Left forelimb (tissue), 1 donor: ENCODE measurements around the gene CACNA2D2.
"Not testable (repeated sequence)": the region's sequence is repeated elsewhere in the genome, so short reads cannot be mapped to it uniquely, and the experiment has no call there.

ENCODE experiments used
- DNase-seq: peaks from one replicate; pipeline ENCODE4 v3.0.0-alpha.2; 2018; ENCODE audit warnings: low spot score

CACNA2D2 gene

GRCh38 chr3:50530001-50530970, 26.9 kb upstream of the CACNA2D2 start:
- DNase-seq = no peak

DNA sequence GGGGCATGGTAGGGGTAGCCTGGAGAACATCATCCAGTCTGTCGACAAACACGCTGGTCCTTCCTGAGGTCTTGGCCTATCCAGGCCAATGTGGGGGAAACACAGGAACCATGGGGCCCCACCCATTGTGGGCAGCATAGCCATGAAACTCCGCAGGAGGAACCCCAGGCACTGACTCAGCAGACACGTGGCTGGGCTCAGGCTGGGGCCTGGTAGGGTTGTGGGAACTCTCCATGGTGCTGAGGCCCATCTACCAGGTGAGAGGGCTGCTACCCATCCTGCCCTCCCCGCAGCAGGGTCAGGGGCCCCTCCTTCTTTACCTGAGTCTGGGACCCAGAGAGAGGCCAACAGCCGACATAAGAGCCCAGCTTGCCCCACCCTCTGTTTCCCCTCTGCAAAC, 22.6 kb upstream of the CACNA2D2 start:
- no peak for DNase-seq

- DNase-seq = no peak
These were observed 21.9 kb upstream of the CACNA2D2 start for GRCh38 chr3:50525191-50525910.

DNA sequence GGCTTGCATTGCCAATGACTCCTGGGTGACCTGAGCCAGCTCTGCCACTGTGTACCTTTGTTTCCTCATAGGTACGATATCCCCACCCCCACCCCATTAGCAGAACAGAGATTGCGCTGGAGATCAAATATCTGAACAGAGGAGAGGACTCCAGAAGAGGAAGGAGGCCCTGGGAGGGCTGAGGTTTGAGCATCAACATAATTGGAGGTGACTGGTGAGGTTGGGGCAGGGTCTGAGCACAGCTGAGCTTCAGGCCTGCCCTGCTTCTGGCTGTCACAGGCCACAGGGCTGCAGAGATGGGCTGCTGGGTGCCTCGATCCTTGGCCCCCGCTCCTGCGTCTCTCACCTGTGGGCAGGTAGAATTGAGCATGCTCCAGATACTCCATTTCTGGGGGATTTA, 21.3 kb upstream of the CACNA2D2 start:
- DNase-seq = no peak

DNA sequence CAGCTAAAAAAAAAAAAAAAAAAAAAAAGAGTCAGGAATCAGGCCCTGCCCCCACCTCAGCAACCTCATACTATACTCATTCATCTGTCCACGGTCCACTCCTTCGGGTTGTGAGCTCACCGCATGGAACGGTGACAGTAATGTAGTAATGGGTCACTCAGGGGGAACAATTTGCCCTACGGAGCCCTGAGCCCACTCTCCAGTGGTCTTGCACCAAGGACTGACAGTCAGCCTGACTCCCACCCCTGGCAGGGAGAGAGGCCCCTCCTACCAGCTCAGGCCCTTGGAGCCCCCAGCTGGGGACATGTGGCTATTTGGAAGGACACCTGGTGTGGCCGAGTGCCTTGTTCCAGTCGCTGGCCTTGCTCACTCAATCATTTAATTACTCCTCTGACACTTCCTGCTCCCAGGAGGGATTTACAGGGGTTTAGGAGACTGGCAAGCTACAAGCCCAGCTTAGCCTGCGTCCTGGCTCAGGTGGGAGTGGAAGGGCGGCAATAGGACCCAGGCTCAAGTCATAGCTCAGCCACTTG, 19.9 kb upstream of the CACNA2D2 start:
- DNase-seq = no peak

GRCh38 chr3:50521572-50521971, 18.1 kb upstream of the CACNA2D2 start:
- no peak for DNase-seq

- no peak for DNase-seq
These were observed 17.4 kb upstream of the CACNA2D2 start for GRCh38 chr3:50520849-50521248.

DNA sequence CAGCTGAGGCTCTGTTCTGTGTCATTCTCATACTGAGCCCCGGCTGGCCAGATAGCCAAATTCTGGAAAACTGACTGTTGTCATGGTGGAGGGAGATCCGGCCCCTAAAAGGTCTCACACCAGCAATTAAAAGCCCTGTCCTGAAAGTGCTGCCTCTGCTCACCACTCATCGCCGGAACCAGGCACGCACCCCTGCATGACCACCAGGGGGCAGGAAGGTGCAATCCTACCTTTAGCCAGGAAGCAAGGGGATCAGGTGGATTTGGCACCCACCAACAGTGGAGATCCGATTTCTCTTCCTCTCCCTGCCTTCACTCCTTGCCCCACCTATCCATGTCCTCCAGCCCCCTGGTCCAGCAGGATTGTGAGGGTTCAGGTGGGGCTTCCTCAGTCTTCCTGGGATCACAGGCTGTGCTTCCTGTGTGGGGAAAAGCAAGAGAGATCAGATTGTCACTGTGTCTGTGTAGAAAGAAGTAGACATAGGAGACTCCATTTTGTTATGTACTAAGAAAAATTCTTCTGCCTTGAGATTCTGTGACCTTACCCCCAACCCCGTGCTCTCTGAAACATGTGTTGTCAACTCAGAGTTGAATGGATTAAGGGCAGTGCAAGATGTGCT, 16.1 kb upstream of the CACNA2D2 start:
- DNase-seq = no peak

DNA sequence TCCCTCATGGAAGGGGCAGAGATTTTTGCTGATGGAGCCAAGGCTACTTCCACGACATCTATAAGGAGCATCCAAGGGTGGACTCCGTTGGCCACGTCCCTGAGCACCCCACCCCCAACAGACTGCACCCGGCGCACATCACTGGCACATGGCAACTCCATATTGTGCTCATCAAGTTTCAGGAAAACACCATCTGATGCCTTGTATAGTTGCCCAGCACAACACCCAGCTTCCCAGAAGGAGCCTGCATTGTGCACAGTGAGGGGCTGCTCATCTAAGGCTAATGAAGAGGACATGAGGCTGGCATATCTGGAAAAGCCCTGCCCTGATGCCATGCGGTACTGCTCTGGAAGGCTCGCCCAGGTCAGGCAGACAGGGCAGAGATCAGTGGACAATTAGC, 15.0 kb upstream of the CACNA2D2 start:
- no peak for DNase-seq

- DNase-seq = no peak
These were observed 14.3 kb upstream of the CACNA2D2 start for GRCh38 chr3:50517721-50518206.

- DNase-seq = no peak
These were observed 13.0 kb upstream of the CACNA2D2 start for GRCh38 chr3:50516440-50516871.

- no peak for DNase-seq
These were observed 12.4 kb upstream of the CACNA2D2 start for GRCh38 chr3:50515565-50516439.

GRCh38 chr3:50512908-50513307, 9.5 kb upstream of the CACNA2D2 start:
- not testable (repeated sequence) for DNase-seq

DNA sequence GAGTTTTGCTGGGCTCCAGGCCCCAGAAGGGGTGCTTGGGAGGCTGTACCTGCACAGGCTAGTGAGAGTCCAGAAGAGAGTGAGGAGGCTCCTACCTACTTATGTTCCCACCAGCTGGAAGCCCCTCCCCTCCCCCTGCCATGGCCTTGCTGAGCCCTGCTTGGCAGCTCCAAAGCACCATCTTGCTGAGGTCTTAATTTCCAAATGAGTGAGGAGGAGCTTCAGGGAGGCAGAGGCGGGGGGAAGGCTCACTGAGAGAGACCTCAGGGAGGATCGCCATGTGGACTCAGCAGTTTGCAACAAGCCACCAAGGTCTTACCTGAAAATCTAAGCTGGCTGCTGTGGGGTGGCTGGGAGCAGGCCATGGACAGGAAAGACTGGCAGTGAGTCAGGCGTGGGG, 8.7 kb upstream of the CACNA2D2 start:
- DNase-seq = no peak

DNA sequence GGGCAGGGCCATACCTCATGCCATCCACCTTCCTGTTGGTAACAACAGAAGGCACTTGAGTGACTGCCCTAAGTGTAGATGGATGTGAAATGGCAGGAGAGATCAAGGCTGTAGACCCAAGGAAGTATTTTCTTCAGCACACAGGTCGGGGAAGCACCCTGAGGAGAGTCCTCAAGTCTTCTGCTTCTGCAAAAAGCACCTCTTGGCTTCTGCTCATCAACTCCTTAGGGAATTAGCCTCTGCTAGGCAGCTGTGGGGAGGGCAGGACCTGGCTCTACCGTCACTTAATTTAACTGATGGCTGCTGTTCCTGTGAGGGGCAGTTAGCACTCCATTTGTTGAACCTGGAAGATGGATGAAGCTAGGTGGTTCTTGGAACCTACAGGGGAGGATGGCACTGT, 6.9 kb upstream of the CACNA2D2 start:
- DNase-seq = no peak

GRCh38 chr3:50509715-50510114, 6.3 kb upstream of the CACNA2D2 start:
- DNase-seq = no peak

DNA sequence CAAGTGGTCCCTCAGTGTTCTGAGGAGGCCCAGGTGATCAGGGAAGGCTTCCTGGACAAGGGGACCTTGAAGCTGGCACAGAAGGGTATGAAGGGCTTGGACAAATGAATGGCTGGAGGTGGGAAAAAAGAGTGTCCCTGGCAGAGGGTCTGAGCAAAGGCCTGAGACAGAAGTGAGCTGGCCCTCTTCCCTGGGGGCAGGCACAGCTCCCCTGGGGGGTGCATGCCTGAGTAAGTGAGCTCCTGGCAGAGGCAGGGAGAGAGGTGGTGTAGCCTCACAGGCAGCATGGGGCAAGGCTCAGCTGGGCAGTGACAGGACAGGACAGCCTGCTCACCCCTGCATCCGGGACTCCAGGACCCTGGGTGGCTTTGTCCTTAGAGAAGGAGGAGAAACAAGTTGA, 5.4 kb upstream of the CACNA2D2 start:
- DNase-seq = no peak

DNA sequence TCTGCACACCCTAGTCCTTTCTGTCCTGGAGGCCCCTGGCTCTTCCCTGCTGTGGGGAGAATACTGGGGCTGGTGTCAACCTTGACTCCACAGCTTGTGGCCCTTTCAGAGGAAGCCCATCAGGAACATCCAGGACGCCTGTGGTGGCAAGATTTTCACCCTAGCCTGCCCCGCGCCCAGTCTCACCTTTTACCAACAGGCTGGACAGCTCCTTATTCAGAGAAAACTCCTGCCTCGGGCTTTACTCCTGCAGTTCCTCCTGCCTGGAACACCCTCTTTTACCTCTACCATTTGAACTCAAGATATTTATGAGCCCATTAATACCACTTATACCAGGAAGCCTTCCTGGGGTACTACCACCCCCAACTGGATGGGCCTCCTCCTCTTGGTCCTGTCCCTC, 2.7 kb upstream of the CACNA2D2 start:
- DNase-seq = no peak

DNA sequence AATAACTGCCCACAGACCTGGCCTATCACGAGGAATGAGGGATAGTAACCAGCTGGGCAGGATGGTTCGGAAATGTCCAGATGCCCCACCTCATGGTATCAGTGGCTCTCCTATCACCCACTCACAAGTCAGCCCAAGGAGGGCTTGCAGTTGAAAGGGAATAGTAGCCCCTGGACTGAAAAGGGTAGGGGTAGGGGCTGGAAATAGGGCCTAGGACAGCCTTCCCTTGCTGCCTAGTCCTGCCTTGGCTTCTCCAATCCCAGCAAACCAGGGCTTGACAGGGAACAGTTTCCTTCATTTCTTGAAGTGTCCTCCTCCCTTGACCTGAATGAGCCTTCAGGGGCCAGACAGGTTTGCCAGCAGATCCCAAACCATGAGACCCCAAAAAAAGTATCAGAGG, 1.2 kb upstream of the CACNA2D2 start:
- DNase-seq = no peak

DNA sequence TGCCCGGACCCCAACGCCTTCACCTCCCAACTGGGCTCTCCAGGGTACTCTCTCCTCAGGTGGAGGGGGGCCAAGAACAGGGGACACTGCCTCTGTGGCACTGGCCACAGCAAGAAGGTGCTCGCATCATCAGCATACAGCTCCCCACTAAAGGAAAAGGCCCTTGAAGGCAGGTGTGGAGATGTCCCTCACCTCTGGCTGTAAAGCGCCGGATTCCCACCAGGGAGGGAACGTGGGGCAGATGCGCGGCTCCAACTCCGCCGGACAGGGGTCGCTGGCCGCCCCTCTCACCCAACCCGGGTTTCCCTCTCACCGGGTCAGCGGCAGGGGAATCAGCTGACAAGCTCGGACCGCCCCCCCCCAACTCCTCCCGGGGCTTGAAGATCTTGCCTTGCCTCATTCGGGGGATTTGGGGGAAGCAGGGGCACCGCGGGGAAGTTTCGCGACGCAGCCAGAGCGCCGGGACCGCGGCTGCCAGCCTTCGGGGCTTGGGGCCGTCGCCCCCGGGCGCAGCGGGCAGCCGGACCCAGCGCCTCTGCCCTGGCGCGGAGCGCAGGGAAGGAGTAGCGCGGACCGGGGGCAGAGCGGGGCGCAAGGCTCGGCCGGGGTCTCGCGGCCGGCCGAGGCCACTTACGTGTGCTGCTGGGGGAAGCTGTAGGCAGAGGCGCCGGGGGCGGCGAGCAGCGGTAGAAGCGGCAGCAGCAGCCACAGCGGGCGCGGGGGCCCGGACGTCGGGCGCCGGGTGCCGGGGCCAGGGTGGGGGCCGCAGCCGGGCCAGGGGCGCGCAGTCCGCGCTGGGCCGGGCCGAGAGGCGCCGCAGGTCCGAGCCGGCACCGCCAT, 630 bp downstream of the CACNA2D2 start:
- DNase-seq = no peak
